Measurements from ENCODE around the gene NDOR1.

The NDOR1 gene

GRCh38 chr9:137167747-137168572 lies 37.5 kb upstream of the NDOR1 start:
- no peak for FAIRE-seq

GRCh38 chr9:137168573-137168903 lies 37.0 kb upstream of the NDOR1 start:
- FAIRE-seq, result no peak

GRCh38 chr9:137168904-137169856 lies 36.3 kb upstream of the NDOR1 start:
- FAIRE-seq, result no peak

GRCh38 chr9:137169896-137170358 lies 35.6 kb upstream of the NDOR1 start, which contains the start of gene LRRC26:
TSS of gene LRRC26 (minus strand) at chr9:137170051. CDS start at chr9:137169943, 108 bp downstream.
- FAIRE-seq, result no peak

- no peak for FAIRE-seq
Measured at GRCh38 chr9:137170486-137171148, 34.9 kb upstream of the NDOR1 start.

GRCh38 chr9:137171149-137171900 lies 34.2 kb upstream of the NDOR1 start:
- FAIRE-seq, result no peak

- no peak for FAIRE-seq
Measured at GRCh38 chr9:137172901-137173795, 32.4 kb upstream of the NDOR1 start.

GRCh38 chr9:137173796-137174664 lies 31.5 kb upstream of the NDOR1 start:
- no peak for FAIRE-seq

- FAIRE-seq, result no peak
Measured at GRCh38 chr9:137174722-137175293, 30.7 kb upstream of the NDOR1 start.

GRCh38 chr9:137175345-137175961 lies 30.0 kb upstream of the NDOR1 start:
- no peak for FAIRE-seq

- no peak for FAIRE-seq
Measured at GRCh38 chr9:137176302-137177182, 29.0 kb upstream of the NDOR1 start.

GRCh38 chr9:137178201-137178938 lies 27.1 kb upstream of the NDOR1 start:
- FAIRE-seq, result no peak

GRCh38 chr9:137178939-137179630 lies 26.4 kb upstream of the NDOR1 start:
- no peak for FAIRE-seq

GRCh38 chr9:137179761-137180160 lies 25.7 kb upstream of the NDOR1 start:
- no peak for FAIRE-seq

- FAIRE-seq, result no peak
Measured at GRCh38 chr9:137180491-137180890, 25.0 kb upstream of the NDOR1 start.

- FAIRE-seq, result no peak
Measured at GRCh38 chr9:137181680-137182079, 23.8 kb upstream of the NDOR1 start.

GRCh38 chr9:137182836-137183235 lies 22.7 kb upstream of the NDOR1 start:
- FAIRE-seq, result no peak
